ENCODE data around the gene ANAPC16. TPM values are rescaled to one million over a fixed set of nuclear protein-coding genes. Genes with fewer than 3 reads are reported as not detected.

Gene ANAPC16
- total RNA-seq, 2 experiments from 2014 or later: 61.9 to 64.3 TPM

DNA sequence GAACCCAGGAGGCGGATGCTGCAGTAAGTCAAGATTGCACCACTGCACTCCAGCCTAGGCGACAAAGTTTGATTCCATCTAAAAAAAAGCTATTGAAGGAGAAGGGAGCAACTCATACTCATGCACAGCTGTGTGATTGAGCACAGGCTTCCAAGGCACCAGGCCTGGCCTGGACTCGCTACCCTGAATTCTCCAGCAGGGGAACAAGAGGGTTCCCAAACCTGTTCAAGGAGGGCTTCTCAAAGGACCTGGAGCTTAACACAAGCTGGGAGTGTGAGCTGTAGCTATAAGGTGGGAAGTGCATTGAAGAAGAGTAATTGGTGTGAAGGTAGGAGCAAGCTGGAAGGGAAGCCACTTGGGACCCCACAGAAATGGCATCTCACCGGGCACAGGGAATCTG lies 42.8 kb downstream of the ANAPC16 start:
- H3K27me3 Mint-ChIP-seq: no peaks in the 10 kb centered on the region
- H3K4me3 Mint-ChIP-seq: peak overlapping the region; percentile 8
- no peak for DNase-seq
- no peak overlapping the region for H3K4me3 ChIP-seq (ENCODE audit: low read length)
- intact Hi-C loops (cut with DNase I, micrococcal nuclease): no loop called here
- H3K9me3 Mint-ChIP-seq: no peaks in the 10 kb centered on the region
- CTCF ChIA-PET: interaction anchor here (1.0 to 4.3 kb wide), 3 partner anchors 62 to 78 kb away, joined by 3 to 19 read pairs (median 3); no protein-coding TSS in a partner anchor
- peaks cover 72% of the 10 kb centered on the region for H3K4me1 Mint-ChIP-seq (ENCODE audit: low read depth)
- no peaks in the 10 kb centered on the region for H3K27me3 ChIP-seq (ENCODE audit: control insufficient read depth in 1 of 2, insufficient read depth in 2 of 2, low read length in 2 of 2)
- TF ChIP-seq, protein P1, sequence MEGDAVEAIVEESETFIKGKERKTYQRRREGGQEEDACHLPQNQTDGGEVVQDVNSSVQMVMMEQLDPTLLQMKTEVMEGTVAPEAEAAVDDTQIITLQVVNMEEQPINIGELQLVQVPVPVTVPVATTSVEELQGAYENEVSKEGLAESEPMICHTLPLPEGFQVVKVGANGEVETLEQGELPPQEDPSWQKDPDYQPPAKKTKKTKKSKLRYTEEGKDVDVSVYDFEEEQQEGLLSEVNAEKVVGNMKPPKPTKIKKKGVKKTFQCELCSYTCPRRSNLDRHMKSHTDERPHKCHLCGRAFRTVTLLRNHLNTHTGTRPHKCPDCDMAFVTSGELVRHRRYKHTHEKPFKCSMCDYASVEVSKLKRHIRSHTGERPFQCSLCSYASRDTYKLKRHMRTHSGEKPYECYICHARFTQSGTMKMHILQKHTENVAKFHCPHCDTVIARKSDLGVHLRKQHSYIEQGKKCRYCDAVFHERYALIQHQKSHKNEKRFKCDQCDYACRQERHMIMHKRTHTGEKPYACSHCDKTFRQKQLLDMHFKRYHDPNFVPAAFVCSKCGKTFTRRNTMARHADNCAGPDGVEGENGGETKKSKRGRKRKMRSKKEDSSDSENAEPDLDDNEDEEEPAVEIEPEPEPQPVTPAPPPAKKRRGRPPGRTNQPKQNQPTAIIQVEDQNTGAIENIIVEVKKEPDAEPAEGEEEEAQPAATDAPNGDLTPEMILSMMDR (IDR thresholded peaks at IDR 0.05): no peak
- peak overlapping the region; percentile 69 for H3K27ac Mint-ChIP-seq
- H3K9me3 ChIP-seq (ENCODE audit: control insufficient read depth in 1 of 2, insufficient read depth in 1 of 2, low read length in 2 of 2): no peaks in the 10 kb centered on the region
- no peaks in the 10 kb centered on the region for H3K36me3 Mint-ChIP-seq (ENCODE audit: low read depth)
- POLR2A ChIA-PET: interaction anchor here (0.6 to 4.7 kb wide), 5 partner anchors 11 to 170 kb away, joined by 3 to 53 read pairs (median 5); partner anchors contain the start of genes DDIT4 and SPOCK2
- no peaks in the 10 kb centered on the region for H3K36me3 ChIP-seq (ENCODE audit: insufficient read depth, low read length)
- ATAC-seq (ENCODE audit: poor library complexity): no peak
- peaks cover 91% of the 10 kb centered on the region for H3K4me1 ChIP-seq (ENCODE audit: insufficient read depth, low read length)
- H3K27ac ChIP-seq (ENCODE audit: low read depth in 1 of 2, low read length in 2 of 2): no peak overlapping the region

DNA sequence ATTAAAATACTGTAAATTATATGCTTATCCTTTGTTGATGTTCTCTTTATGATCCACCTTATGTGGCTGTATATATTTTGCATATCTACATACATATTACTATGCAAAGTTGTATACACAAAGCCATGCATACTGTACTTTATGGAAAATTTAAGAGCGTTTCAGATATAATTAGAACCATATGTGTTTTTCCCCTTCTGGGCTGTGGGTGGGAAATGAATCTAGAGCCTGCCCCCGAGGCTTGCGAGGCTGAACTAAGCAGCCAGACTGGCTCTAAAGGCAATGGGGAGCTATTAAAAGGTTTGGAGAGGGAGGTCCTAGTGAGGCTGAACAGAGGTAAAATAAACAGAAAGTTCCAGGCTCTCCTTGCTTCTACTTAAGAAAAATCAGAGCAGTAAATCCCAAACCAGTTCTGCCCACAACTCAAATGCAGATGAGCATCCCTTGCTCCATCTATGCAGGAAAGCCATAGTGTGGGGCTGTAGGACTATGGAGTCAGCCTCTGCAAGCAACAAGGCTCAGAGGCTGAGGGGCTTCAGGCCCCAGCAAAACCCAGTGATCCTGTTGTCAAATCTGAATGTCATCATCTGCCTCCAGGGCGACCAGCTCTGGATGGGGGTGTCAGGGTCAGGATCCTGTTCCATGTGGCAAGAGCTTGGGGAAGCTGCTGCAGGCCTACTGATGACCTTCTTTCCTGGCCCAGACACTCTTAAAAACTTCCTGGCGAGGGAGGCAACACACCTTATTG lies 43.9 kb downstream of the ANAPC16 start:
- no peaks in the 10 kb centered on the region for H3K27me3 ChIP-seq (ENCODE audit: control insufficient read depth in 1 of 2, insufficient read depth in 2 of 2, low read length in 2 of 2)
- POLR2A ChIA-PET: interaction anchor here (0.7 to 4.7 kb wide), 14 partner anchors 10 to 172 kb away, joined by 3 to 53 read pairs (median 7); partner anchors contain the start of genes ANAPC16, ASCC1 and DDIT4
- DNase-seq: peak in 3 of 14 experiments; percentile 36 to 53 (median 51)

More for the DNA sequence above, 43.9 kb downstream of the ANAPC16 start:
- Mint-ChIP-seq H3K4me3 (peak overlapping the region; percentile 84), H3K36me3 (ENCODE audit: low read depth) (no peaks in the 10 kb centered on the region), H3K27ac (peak overlapping the region; percentile 85), H3K9me3 (no peaks in the 10 kb centered on the region), H3K27me3 (no peaks in the 10 kb centered on the region), H3K4me1 (ENCODE audit: low read depth) (peaks cover 75% of the 10 kb centered on the region)
- intact Hi-C loops (cut with DNase I, micrococcal nuclease): loop anchor here in 1 of 2 experiments (2.0 to 5.0 kb wide), 3 partner anchors 15 to 42 kb away; partner anchors contain the start of genes ANAPC16 and ASCC1
- ATAC-seq (ENCODE audit: poor library complexity): no peak
- peak overlapping the region; percentile 77 for H3K4me3 ChIP-seq (ENCODE audit: low read length)
- H3K27ac ChIP-seq (ENCODE audit: low read depth in 1 of 2, low read length in 2 of 2): peak overlapping the region; percentile 68 to 80
- H3K9me3 ChIP-seq (ENCODE audit: control insufficient read depth in 1 of 2, insufficient read depth in 1 of 2, low read length in 2 of 2): no peaks in the 10 kb centered on the region
- no peaks in the 10 kb centered on the region for H3K36me3 ChIP-seq (ENCODE audit: insufficient read depth, low read length)
- TF ChIP-seq, protein P1 (IDR thresholded peaks at IDR 0.05): no peak
- CTCF ChIA-PET: interaction anchor here (1.2 to 4.3 kb wide), 7 partner anchors 10 to 77 kb away, joined by 3 to 20 read pairs (median 6); partner anchors contain the start of gene DDIT4
- H3K4me1 ChIP-seq (ENCODE audit: insufficient read depth, low read length): peaks cover 86% of the 10 kb centered on the region

Data from CD4-positive, alpha-beta T cell (primary cell).